Measurements from ENCODE around the gene GNG8.
"Not testable (repeated sequence)": the region's sequence is repeated elsewhere in the genome, so short reads cannot be mapped to it uniquely, and the experiment has no call there.

Gene GNG8

DNA sequence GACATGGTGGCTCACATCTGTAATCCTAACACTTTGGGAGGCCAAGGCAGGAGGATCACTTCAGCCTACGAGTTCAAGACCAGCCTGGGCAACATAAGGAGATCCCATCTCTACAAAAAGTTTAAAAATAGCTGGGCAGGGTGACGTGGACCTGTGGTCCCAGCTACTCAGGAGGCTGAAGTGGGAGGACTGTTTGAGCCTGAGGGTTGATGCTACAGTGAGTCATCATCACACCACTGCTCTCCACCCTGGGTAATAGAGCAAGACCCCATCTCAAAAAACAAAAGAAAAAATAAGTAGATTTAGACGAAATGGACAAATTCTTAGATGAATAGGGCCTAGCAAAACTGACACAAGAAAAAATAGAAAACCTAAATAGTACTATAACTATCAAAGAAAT is 10.4 kb upstream of the GNG8 start:
- DNase-seq (ENCODE audit: low read depth): no peak

GRCh38 chr19:46644720-46645119 is 8.7 kb upstream of the GNG8 start:
- no peak for DNase-seq (ENCODE audit: low read depth)

- no peak for DNase-seq (ENCODE audit: low read depth)
These were observed 4.7 kb upstream of the GNG8 start for GRCh38 chr19:46640656-46641055.

GRCh38 chr19:46639358-46640182 is 3.6 kb upstream of the GNG8 start:
- DNase-seq (ENCODE audit: low read depth): no peak

DNA sequence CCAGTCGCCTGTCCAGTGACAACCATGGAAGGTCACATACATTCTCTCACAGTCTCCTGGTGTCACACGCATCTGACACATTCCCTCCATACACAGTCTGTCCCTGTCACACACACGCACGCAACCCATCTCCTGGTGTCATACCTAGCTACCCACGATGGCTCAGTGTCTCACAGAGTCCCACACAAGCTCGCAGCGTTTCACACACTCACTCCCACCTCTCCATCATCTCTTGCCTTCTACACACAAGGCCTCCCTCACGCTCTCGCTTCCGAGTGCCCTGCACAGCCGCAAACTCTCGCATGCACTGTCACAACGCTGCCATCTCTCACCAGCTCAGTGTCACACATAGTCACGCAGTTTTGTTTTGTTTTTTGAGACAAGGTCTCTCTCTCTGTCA is 1.2 kb upstream of the GNG8 start:
- DNase-seq (ENCODE audit: low read depth): no peak

GRCh38 chr19:46634656-46635218 is 1.3 kb downstream of the GNG8 start:
- no peak for DNase-seq (ENCODE audit: low read depth)

DNA sequence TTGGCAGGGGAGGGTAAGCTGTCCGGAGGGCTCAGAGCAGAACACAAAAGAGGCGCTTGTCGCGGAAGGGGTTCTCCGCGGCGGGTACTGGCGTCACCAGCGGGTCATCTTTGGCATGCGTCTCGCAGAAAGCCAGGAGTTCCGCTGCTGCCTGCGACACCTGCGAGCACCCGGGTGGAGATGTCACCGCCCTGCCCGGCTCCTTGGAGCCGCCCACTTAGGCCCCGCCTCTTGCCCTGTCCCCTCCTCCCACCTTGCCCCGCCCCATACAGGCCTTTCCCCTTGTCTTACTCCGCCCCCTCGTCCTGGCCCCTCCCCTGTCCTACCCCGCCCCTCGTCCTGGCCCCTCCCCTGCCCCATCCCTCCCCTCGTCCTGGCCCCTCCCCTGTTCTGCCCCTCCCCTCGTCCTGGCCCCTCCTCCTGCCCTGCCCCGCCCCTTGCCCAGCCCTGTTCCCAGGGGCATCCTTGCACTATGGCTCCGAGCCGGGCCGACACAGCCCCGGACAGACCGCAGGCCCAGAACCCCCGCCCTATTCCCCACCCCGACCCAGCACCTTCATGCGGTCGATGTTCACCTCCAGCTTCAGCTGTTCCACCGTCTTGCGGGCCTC is 1.9 kb downstream of the GNG8 start:
- DNase-seq (ENCODE audit: low read depth): peak; percentile 60

DNA sequence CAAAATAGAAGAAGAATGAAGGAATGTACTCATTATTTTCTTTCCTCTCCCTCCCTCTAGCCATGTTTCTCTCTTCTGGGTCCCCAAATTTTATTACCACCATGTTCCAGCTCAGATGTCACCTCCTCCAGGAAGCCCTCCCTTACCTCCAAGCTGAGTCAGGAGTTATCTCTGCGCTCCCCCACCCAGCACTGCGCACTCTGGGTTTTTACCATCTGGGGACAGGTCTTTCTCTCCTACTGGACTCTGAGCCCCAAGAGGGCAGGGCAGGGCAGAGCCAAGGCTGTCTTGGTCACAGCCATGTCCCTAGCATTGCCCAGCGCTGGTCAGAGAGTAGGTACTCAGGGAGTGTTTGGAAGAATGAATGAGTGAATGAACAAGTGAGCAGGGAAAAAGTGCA is 2.9 kb downstream of the GNG8 start:
- no peak for DNase-seq (ENCODE audit: low read depth)

GRCh38 chr19:46631481-46631880 is 4.5 kb downstream of the GNG8 start:
- DNase-seq (ENCODE audit: low read depth): no peak

DNA sequence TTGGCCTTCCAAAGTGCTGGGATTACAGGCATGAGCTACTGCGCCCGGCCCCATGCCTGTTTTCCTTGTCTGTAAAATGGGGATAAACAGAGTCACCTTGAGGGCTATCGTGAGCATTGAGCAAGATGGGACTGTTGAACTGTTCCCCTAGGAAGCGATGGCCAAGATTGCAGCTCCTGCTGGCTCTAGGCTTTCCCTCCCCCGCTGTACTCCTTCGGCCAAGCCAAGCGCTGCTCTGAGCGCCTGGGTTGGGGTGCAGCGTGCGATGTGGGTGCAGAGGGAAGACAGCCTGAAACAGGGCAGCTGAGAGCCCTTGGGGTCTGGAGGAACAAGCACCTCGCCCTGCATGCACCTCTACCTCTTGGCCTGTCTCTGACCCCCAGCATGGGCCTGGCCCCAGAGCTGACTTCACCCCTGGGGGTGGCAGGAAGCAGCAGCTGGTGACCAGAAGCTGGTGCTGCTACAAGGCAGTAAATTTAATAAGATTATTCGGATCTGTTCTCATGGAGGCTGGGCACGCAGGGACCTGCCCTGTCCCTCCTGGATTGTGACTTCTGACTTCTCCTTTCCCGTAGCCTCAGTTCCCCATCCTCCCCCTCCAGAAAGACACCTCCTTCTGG is 5.3 kb downstream of the GNG8 start:
- DNase-seq (ENCODE audit: low read depth): no peak

- no peak for DNase-seq (ENCODE audit: low read depth)
These were observed 6.4 kb downstream of the GNG8 start for GRCh38 chr19:46629546-46630025.

GRCh38 chr19:46628970-46629369 is 7.0 kb downstream of the GNG8 start:
- DNase-seq (ENCODE audit: low read depth): not testable (repeated sequence)

GRCh38 chr19:46626446-46626845 is 9.6 kb downstream of the GNG8 start:
- DNase-seq (ENCODE audit: low read depth): no peak

DNA sequence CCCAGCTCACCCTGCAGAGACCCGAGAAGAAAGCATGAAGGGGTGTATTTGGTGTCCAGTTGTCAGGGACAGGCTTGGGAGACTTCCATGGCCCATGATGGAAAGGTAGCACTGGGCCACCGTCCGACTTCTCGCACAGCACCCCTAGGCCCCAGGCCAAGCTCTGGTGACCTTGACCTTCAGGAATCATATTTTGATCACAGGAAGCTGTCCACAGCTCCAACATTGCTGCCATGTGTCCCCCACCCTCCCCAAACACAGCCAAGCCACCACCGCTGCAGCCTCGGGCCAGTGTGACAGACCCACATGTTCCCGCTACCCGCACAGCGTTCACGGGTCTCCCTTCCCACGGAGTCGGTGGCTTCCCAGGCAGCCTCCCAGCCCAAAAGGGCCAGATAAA is 10.3 kb downstream of the GNG8 start:
- DNase-seq (ENCODE audit: low read depth): no peak

- no peak for DNase-seq (ENCODE audit: low read depth)
These were observed 10.9 kb downstream of the GNG8 start, which contains the start of gene PTGIR for GRCh38 chr19:46624958-46625661. Gene PTGIR (minus strand): TSS chr19:46625089. CDS start chr19:46624225, 864 bp downstream.

- no peak for DNase-seq (ENCODE audit: low read depth)
These were observed 12.0 kb downstream of the GNG8 start for GRCh38 chr19:46623915-46624502.

DNA sequence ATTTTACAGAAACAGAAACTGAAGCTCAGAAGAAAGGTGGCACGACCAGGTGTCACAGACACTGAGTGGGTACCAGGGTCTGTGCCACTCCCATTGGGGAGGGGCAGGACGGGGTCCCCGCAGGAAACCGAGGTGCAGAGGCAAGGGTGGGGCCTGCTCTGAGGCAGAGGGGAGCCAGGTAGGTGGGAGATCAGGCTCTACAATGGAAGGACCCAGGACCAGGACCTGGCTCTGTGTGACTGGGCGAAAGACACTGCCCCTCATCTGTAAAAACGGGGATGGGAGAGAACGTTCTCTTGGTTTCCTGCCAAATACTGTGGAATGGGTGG is 13.9 kb downstream of the GNG8 start:
- DNase-seq (ENCODE audit: low read depth): no peak

DNA sequence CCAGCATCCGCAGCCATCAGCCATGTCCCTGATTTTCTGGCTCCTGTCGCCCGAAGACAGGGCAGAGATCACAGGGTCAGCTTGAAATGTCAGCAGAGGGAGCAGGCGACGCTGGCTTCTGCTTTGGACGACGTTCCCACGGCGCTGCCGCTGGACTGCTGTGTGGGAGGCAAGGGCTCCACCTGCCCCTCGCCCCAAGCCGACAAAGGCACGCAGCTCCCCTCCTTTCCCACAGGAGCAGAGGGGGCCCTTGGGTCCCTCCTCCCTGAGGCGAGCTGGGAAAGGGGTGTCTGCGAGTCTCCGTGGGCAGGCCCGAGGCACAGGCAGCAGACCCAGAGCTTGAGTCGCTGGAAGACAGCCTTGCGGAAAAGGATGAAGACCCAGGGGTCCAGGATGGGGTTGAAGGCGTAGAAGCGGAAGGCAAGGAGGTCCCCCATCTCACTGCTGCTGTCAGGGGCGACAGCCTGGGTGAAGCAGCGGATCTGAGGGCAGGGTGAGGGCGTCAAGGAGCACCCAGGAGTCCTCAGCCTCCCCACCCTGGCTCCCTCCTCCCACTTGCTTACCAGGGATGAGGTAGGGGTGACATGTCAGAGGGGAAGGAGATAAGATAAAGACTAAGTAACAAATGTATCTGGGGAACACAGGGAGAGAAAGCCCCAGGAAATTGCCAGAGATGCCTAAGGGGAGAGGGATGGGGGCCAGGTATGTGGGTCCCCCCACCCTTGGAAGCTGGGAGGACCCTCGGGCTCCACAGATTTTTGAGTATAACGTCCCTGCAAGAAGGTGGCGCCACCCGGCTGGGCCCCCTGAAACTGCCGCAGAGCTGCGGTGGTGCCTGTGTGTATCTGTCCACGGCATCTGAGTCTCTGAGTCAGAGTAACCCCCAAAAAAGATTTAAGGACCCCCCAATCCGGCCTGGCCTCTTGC is 14.5 kb downstream of the GNG8 start:
- DNase-seq (ENCODE audit: low read depth): no peak

DNA sequence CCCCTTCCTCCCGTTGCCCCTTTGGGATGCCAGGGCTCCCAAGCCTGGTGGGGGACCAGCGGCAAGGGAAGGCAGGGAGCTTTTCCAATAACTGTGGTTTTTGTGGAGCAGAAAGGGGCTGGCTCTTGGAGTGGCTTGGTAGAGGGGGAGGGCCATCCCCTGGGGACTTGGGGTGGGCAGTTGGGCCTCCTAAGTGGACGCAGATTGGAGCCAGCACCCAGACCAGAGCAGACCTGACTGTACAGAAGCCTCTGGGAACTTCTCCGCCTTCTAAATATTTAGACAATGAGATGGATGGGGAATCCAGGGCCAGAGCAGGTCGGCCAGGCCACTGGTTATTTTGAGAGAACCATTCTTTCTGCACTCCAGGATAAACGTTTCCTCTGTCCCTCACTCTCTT is 15.3 kb downstream of the GNG8 start:
- no peak for DNase-seq (ENCODE audit: low read depth)

DNA sequence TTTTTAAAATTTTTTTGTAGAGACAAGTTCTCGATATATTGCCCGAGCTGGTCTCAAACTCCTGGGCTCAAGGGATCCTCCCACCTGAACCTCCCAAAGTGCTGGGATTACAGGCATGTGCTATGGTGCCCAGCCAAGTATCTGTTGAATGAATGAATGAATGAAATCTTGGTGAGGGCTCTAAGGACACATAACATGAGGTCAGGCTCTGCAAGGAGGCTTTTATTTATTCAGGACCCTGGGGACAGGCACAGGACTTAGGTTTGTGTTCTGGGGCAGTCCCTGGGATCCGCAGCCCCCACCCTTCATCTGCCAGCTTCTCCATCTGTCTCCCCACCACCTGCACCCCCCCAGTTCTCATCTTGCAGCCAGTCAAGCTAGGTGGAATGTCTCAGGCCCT is 15.7 kb downstream of the GNG8 start:
- DNase-seq (ENCODE audit: low read depth): no peak
